Measurements from ENCODE around the gene TNFAIP3. TPM values are rescaled to one million over a fixed set of nuclear protein-coding genes. Genes with fewer than 3 reads are reported as not detected.

TNFAIP3 gene
- total and polyA plus RNA-seq, 2 of the 4 experiments (the other 2 are of a cell fraction), result 5.0 to 14.2 TPM

DNA sequence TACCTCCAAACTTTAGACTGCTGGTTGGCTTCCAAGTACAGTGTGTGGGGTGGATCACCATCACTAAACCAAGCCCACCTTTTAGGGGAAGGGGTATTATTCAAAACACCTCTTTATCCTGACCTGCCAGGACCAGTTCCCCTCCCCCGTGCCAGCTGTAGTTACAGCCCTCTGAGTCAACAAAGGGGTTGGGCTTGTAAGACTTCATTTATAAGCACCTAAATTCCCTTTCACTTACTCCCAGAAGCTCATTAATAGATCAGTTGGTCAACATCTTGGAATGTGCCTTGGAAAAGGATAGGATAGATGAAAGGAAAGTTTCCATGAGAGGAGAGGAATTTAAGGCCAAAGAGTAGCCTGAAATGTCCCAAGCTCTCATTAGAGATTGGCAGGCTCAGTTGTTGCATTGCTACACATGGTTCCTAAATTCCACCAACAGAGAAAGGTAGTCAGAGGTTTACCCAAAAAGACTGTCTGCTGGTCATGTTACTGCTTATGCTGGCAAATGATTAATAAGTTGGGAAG is 59.2 kb downstream of the TNFAIP3 start:
- Histone ChIP-seq H3K79me1 (ENCODE audit: low read depth in 1 of 2, low read length in 2 of 2) (no peaks in the 10 kb centered on the region), H4K8ac (ENCODE audit: low read depth in 2 of 2, low read length in 2 of 2) (peak overlapping the region in 1 of 2 experiments; percentile 48; a peak in 2 of 4 replicates), H3K23ac (ENCODE audit: low read depth, low read length) (no peak overlapping the region), H3K4me2 (ENCODE audit: low read depth, low read length) (peak overlapping the region; percentile 32; the same call in 1 of the 2 replicates), H2BK120ac (ENCODE audit: low read depth, low read length) (peak overlapping the region; percentile 66), H4K5ac (ENCODE audit: low read depth, low read length) (no peak overlapping the region), H3K27me3 (ENCODE audit: control insufficient read depth, insufficient read depth, low read length) (no peaks in the 10 kb centered on the region), H3K18ac (ENCODE audit: low read depth, low read length) (peak overlapping the region; percentile 30; the same call in 1 of the 2 replicates), H4K20me1 (ENCODE audit: insufficient read depth, low read length) (no peaks in the 10 kb centered on the region), H3K4me3 (ENCODE audit: insufficient read depth, low read depth, low read length) (no peak overlapping the region), H3K27ac (ENCODE audit: insufficient read depth, low read length) (no peak overlapping the region), H3K9me1 (ENCODE audit: insufficient read depth, low read length) (no peaks in the 10 kb centered on the region), H2BK15ac (ENCODE audit: low read depth, low read length) (peak overlapping the region; percentile 38; the same call in 1 of the 3 replicates), H3K56ac (ENCODE audit: extremely low read depth, insufficient read depth, low read length) (no peak overlapping the region), H2AK5ac (ENCODE audit: low read depth, low read length) (no peak overlapping the region), H3K14ac (replicated peaks; ENCODE audit: low read depth, low read length) (no peak overlapping the region), H3K4me1 (ENCODE audit: control insufficient read depth, insufficient read depth, low read length) (peaks cover 18% of the 10 kb centered on the region), H3K36me3 (ENCODE audit: control insufficient read depth, insufficient read depth, low read length) (no peaks in the 10 kb centered on the region), H2BK20ac (ENCODE audit: low read depth, low read length) (peak overlapping the region; percentile 42; the same call in 1 of the 2 replicates), H3K9me3 (ENCODE audit: control insufficient read depth, insufficient read depth, low read length) (no peaks in the 10 kb centered on the region), H4K91ac (ENCODE audit: insufficient read depth, low read depth, low read length) (peak overlapping the region; percentile 17; the same call in 1 of the 2 replicates), H2BK5ac (ENCODE audit: low read depth, low read length, poor library complexity, severe bottlenecking) (peak overlapping the region; percentile 60), H3K4ac (ENCODE audit: low read depth, low read length) (peak overlapping the region; percentile 33; the same call in 1 of the 2 replicates), H2AK9ac (replicated peaks; ENCODE audit: low read depth, low read length, poor library complexity) (no peak overlapping the region), H3K9ac (ENCODE audit: low read depth, low read length) (no peak overlapping the region), H2AFZ (replicated peaks; ENCODE audit: low read length, poor library complexity) (peak overlapping the region; percentile 76)
- POLR2A ChIA-PET (ENCODE audit: unreplicated experiment), result no interaction called here
- no CpG with 5 or more reads among the region's 1 CpG for WGBS, 2 experiments (ENCODE audit: extremely low coverage in 2 of 2, insufficient read length in 1 of 2)
- peak; percentile 93 for ATAC-seq (ENCODE audit: low read depth)
- peak; percentile 92 for DNase-seq
- dilution Hi-C loops (cut with HindIII; ENCODE audit: low sequenced_read_pairs, unreplicated experiment), result no loop called here
- in situ Hi-C loops (cut with MboI; ENCODE audit: low sequenced_read_pairs), result no loop called here
- no TSS peak for BruUV-seq (replicated peaks)
- TF ChIP-seq RAD21 (IDR thresholded peaks at IDR 0.05; ENCODE audit: low read length), result no peak
- peak; percentile 48; the same call in 1 of the 2 replicates for TF ChIP-seq FOS (IDR thresholded peaks at IDR 0.05; ENCODE audit: low read depth, low read length)
- TF ChIP-seq, protein P1, sequence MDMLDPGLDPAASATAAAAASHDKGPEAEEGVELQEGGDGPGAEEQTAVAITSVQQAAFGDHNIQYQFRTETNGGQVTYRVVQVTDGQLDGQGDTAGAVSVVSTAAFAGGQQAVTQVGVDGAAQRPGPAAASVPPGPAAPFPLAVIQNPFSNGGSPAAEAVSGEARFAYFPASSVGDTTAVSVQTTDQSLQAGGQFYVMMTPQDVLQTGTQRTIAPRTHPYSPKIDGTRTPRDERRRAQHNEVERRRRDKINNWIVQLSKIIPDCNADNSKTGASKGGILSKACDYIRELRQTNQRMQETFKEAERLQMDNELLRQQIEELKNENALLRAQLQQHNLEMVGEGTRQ (IDR thresholded peaks at IDR 0.05; ENCODE audit: low read depth, low read length), result no peak
- 0 out of 2 replicates have a peak, but pooled peaks have one; percentile 6 for TF ChIP-seq NFE2L2 (IDR thresholded peaks at IDR 0.05; ENCODE audit: low read depth, low read length)
- TF ChIP-seq POLR2A (IDR thresholded peaks at IDR 0.05; ENCODE audit: low read depth, low read length), result no peak
- TF ChIP-seq MAZ (IDR thresholded peaks at IDR 0.05; ENCODE audit: borderline replicate concordance, low read depth, low read length), result no peak
- TF ChIP-seq RCOR1 (IDR thresholded peaks at IDR 0.05; ENCODE audit: insufficient replicate concordance, low read length), result peak; percentile 41
- TF ChIP-seq BHLHE40 (IDR thresholded peaks at IDR 0.05; ENCODE audit: low read depth, low read length), result no peak
- TF ChIP-seq SMC3 (IDR thresholded peaks at IDR 0.05; ENCODE audit: low read depth, low read length), result no peak
- TF ChIP-seq, protein P2, sequence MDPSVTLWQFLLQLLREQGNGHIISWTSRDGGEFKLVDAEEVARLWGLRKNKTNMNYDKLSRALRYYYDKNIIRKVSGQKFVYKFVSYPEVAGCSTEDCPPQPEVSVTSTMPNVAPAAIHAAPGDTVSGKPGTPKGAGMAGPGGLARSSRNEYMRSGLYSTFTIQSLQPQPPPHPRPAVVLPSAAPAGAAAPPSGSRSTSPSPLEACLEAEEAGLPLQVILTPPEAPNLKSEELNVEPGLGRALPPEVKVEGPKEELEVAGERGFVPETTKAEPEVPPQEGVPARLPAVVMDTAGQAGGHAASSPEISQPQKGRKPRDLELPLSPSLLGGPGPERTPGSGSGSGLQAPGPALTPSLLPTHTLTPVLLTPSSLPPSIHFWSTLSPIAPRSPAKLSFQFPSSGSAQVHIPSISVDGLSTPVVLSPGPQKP (IDR thresholded peaks at IDR 0.05; ENCODE audit: borderline replicate concordance, low read depth, low read length), result no peak
- no peak for TF ChIP-seq RFX5 (IDR thresholded peaks at IDR 0.05; ENCODE audit: low read depth, low read length)
- TF ChIP-seq CEBPB (IDR thresholded peaks at IDR 0.05; ENCODE audit: low read depth, low read length), result peak; percentile 41
- no peak for TF ChIP-seq MAFK (IDR thresholded peaks at IDR 0.05; ENCODE audit: low read depth, low read length)
- intact Hi-C loops (cut with micrococcal nuclease), result no loop called here
- CTCF ChIA-PET, result interaction anchor here (0.9 to 1.0 kb wide), 3 partner anchors 13 to 218 kb away, joined by 3 to 4 read pairs (median 3); no protein-coding TSS in a partner anchor
